HG02870 (cell line): ENCODE results near the gene EGLN2.
"Not testable (repeated sequence)": the region's sequence is repeated elsewhere in the genome, so short reads cannot be mapped to it uniquely, and the experiment has no call there.

Experiments used
- ATAC-seq: cut with Tn5 transposase; IDR thresholded peaks from one replicate; pipeline ENCODE4 v1.9.1; 2021; ENCODE audit warnings: mild to moderate bottlenecking, moderate library complexity; ENCODE audit not compliant: unreplicated experiment

The EGLN2 gene

GRCh38 chr19:40801426-40802299 lies 2.7 kb downstream of the EGLN2 start:
- ATAC-seq, result no peak

GRCh38 chr19:40802300-40803169 lies 3.5 kb downstream of the EGLN2 start:
- ATAC-seq, result no peak

GRCh38 chr19:40803170-40803856 lies 4.3 kb downstream of the EGLN2 start:
- ATAC-seq, result no peak

- no peak for ATAC-seq
These were observed 5.1 kb downstream of the EGLN2 start for GRCh38 chr19:40803857-40804782.

DNA sequence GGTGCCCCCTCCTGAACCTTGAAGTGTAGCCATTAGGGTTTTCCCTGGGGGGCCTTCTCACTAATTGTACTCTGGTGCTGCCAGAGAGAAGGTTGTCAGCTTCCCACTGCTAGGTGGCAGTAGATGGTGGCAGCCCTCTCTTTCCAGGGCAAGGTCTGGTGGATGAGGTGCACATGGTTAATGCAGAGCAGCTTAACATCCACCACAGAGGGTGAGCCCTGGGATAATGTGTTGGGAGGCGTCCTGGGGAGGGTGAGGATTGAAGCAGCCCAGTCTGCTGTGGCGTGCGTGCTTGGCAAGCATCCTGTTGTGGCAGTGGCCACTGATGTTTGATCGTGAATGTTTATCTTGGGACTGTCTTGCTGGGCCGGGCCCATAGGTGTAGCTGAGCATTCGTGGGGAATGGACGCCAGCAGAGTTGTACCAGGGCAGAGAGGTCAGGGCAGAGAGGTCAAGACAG lies 5.8 kb downstream of the EGLN2 start:
- no peak for ATAC-seq

- ATAC-seq, result no peak
These were observed 6.4 kb downstream of the EGLN2 start for GRCh38 chr19:40805258-40805868.

GRCh38 chr19:40806423-40807146 lies 7.6 kb downstream of the EGLN2 start:
- ATAC-seq, result no peak

GRCh38 chr19:40807147-40808020 lies 8.4 kb downstream of the EGLN2 start:
- no peak for ATAC-seq

DNA sequence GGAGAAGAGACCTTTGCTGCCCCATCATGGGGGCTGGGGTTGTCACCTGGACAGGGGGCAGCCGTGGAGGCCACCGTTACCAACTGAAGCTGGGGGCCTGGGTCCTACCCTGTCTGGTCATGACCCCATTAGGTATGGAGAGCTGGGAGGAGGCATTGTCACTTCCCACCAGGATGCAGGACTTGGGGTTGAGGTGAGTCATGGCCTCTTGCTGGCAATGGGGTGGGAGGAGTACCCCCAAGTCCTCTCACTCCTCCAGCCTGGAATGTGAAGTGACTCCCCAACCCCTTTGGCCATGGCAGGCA lies 9.0 kb downstream of the EGLN2 start:
- ATAC-seq, result no peak

DNA sequence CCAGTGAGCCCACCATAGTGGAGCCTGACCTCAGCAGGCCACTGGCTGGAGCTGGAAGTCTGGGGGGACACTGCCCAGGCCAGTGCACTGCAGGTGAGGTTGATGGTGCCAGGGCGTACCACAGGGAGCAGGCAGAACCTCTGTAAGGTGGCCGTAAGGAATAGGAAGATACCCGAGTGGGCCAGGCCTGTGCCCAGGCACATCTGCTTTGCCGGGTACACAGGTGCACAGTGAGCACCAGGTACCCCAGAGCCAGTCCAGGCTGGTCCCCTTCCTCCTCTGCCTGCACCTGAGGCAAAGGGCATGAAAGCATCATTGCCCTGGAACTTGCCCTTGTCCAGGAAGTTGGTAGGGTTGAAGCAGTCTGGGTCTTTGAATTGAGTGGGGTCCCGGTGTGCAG lies 9.5 kb downstream of the EGLN2 start:
- no peak for ATAC-seq

- ATAC-seq, result no peak
These were observed 10.5 kb downstream of the EGLN2 start for GRCh38 chr19:40809358-40810086.

GRCh38 chr19:40810160-40810559 lies 11.2 kb downstream of the EGLN2 start:
- no peak for ATAC-seq

- not testable (repeated sequence) for ATAC-seq
These were observed 11.8 kb downstream of the EGLN2 start for GRCh38 chr19:40810649-40811408.

GRCh38 chr19:40811478-40812341 lies 12.7 kb downstream of the EGLN2 start:
- no peak for ATAC-seq

DNA sequence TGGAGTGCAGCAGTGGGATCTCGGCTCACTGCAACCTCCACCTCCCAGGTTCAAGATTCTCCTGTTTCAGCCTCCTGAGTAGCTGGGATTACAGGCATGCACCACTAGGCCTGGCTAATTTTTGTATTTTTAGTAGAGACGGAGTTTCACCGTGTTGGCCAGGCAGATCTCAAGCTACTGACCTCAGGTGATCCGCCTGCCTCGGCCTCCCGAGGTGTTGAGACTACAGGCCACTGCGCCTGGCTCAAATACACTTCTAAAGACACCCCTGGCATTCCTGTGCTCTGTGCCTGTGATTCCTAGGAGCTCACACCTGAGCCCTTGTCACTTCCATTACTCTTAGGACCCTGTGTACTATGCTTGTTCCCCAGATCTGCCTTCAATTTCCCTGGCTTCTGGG lies 13.6 kb downstream of the EGLN2 start:
- ATAC-seq, result not testable (repeated sequence)

- ATAC-seq, result no peak
These were observed 14.2 kb downstream of the EGLN2 start for GRCh38 chr19:40813182-40813581.
